HL-60 (cell line): ENCODE data around the gene OTOF.

Source experiments
- GABPA ChIP-seq: IDR thresholded peaks from 2 replicates; pipeline ENCODE4 v1.6.1; 2012; ENCODE audit warnings: low read depth
- POLR2AphosphoS5 ChIP-seq: IDR thresholded peaks from 2 replicates; pipeline ENCODE4 v1.6.1; 2012; ENCODE audit warnings: low read depth
- TF ChIP-seq, protein P1 (sequence below): IDR thresholded peaks from one replicate; pipeline ENCODE4 v1.5.1; 2011; ENCODE audit warnings: low read length, control low read depth, inconsistent platforms; ENCODE audit not compliant: insufficient read depth

DNA sequence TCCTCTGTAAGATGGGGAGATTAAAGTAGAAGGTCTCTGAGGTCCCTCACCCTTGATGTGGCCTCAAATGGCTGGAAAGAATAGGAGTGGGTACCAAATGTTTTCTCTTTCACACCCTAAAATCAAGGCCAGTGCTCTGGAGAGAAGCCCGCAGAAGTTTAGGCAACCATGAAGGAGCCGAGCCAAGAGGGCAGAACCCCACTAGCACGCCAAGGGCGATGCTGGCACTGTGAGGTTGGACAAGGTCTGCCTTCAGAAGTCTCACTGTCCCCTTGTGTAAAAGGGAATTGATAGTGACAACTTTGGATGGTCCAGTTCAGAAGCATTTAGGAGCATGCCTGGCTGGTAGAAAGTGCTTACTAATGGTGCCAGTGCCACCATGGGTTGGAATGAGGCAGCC is 16.3 kb upstream of the OTOF start:
- no peak for TF ChIP-seq GABPA
- TF ChIP-seq, protein P1, sequence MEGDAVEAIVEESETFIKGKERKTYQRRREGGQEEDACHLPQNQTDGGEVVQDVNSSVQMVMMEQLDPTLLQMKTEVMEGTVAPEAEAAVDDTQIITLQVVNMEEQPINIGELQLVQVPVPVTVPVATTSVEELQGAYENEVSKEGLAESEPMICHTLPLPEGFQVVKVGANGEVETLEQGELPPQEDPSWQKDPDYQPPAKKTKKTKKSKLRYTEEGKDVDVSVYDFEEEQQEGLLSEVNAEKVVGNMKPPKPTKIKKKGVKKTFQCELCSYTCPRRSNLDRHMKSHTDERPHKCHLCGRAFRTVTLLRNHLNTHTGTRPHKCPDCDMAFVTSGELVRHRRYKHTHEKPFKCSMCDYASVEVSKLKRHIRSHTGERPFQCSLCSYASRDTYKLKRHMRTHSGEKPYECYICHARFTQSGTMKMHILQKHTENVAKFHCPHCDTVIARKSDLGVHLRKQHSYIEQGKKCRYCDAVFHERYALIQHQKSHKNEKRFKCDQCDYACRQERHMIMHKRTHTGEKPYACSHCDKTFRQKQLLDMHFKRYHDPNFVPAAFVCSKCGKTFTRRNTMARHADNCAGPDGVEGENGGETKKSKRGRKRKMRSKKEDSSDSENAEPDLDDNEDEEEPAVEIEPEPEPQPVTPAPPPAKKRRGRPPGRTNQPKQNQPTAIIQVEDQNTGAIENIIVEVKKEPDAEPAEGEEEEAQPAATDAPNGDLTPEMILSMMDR, result no peak
- TF ChIP-seq POLR2AphosphoS5, result no peak
